Measurements from ENCODE around the gene MUC6. TPM values are rescaled to one million over a fixed set of nuclear protein-coding genes. Genes with fewer than 3 reads are reported as not detected.

The MUC6 gene
- total and polyA plus RNA-seq, 3 donors from 2014 or later = 0.16 to 1.5 (median 0.19) TPM

GRCh38 chr11:1052133-1053011 is 15.9 kb upstream of the MUC6 start:
- Histone ChIP-seq H3K27me3 (no peaks in the 10 kb centered on the region), H3K9me3 (no peaks in the 10 kb centered on the region), H3K36me3 (ENCODE audit: low read depth, missing control alignments) (no peaks in the 10 kb centered on the region), H3K4me3 (no peak overlapping the region), H3K4me1 (no peaks in the 10 kb centered on the region), H3K27ac (no peak overlapping the region)
- intact Hi-C loops (cut with DNase I; ENCODE audit: low total_unique reads) = no loop called here
- DNase-seq = no peak
- WGBS, 2 donors = 87 to 95% methylated on average over 4 to 24 of the region's 25 CpGs
- TF ChIP-seq, protein P1, sequence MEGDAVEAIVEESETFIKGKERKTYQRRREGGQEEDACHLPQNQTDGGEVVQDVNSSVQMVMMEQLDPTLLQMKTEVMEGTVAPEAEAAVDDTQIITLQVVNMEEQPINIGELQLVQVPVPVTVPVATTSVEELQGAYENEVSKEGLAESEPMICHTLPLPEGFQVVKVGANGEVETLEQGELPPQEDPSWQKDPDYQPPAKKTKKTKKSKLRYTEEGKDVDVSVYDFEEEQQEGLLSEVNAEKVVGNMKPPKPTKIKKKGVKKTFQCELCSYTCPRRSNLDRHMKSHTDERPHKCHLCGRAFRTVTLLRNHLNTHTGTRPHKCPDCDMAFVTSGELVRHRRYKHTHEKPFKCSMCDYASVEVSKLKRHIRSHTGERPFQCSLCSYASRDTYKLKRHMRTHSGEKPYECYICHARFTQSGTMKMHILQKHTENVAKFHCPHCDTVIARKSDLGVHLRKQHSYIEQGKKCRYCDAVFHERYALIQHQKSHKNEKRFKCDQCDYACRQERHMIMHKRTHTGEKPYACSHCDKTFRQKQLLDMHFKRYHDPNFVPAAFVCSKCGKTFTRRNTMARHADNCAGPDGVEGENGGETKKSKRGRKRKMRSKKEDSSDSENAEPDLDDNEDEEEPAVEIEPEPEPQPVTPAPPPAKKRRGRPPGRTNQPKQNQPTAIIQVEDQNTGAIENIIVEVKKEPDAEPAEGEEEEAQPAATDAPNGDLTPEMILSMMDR (IDR thresholded peaks at IDR 0.05) = no peak
- TF ChIP-seq POLR2A (IDR thresholded peaks at IDR 0.05) = no peak

DNA sequence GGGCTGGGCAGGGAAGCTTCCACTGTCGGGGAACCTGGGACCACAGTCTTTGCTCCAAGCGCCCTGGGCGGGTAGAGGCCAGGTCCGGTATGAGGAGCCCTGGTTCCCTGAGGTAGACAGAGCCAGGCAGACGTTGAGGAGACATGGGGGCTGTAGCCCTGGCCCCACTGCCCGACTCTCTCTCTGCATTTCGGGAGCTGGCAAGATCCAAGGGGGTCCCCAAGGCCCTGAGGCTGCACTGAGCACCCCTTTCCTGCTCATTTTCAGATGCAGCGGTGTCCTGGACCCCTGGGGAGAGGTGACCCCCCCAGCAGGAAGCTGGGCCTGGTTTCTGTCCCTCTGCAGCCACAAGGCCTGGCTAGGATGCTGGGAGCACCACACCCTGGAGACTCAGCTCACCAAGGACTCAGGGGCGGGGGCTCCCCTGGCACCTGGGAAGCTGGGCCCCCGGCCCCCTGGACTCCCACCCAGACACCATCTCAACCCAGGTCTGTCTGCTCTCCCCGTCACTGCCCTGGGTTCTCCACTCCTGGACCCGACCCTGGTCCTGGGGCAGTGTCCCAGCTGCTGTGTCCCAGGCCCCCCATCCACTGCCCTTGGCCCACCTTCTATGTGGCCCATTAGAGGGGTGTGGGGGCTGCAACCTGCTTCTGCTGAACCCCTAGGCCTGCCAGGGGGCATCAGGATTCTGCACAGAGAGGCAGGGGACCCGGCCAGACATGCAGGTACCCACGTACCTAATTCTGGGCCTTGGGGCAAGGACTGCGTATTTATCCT is 15.0 kb upstream of the MUC6 start:
- no peaks in the 10 kb centered on the region for H3K27me3 ChIP-seq
- no peak for DNase-seq
- WGBS, 2 donors = 68 to 82% methylated on average over 7 to 13 of the region's 15 CpGs

GRCh38 chr11:1050581-1051355 is 14.2 kb upstream of the MUC6 start:
- Histone ChIP-seq H3K27me3 (no peaks in the 10 kb centered on the region), H3K4me1 (no peaks in the 10 kb centered on the region), H3K9me3 (no peaks in the 10 kb centered on the region), H3K27ac (no peak overlapping the region), H3K4me3 (no peak overlapping the region), H3K36me3 (ENCODE audit: low read depth, missing control alignments) (no peaks in the 10 kb centered on the region)
- 53 to 60% methylated on average over 1 to 39 of the region's 39 CpGs for WGBS, 2 donors
- intact Hi-C loops (cut with DNase I; ENCODE audit: low total_unique reads) = no loop called here
- DNase-seq = peak; percentile 77
- no peak for TF ChIP-seq POLR2A (IDR thresholded peaks at IDR 0.05)
- TF ChIP-seq, protein P1 (IDR thresholded peaks at IDR 0.05) = peak; percentile 82 to 86 (median 86)

More for the DNA sequence above, 15.0 kb upstream of the MUC6 start:
- intact Hi-C loops (cut with DNase I; ENCODE audit: low total_unique reads) = no loop called here
- Histone ChIP-seq H3K4me1 (no peaks in the 10 kb centered on the region), H3K4me3 (no peak overlapping the region), H3K27ac (no peak overlapping the region), H3K9me3 (no peaks in the 10 kb centered on the region), H3K36me3 (ENCODE audit: low read depth, missing control alignments) (no peaks in the 10 kb centered on the region)
- TF ChIP-seq POLR2A (IDR thresholded peaks at IDR 0.05) = no peak
- TF ChIP-seq, protein P1 (IDR thresholded peaks at IDR 0.05) = no peak

DNA sequence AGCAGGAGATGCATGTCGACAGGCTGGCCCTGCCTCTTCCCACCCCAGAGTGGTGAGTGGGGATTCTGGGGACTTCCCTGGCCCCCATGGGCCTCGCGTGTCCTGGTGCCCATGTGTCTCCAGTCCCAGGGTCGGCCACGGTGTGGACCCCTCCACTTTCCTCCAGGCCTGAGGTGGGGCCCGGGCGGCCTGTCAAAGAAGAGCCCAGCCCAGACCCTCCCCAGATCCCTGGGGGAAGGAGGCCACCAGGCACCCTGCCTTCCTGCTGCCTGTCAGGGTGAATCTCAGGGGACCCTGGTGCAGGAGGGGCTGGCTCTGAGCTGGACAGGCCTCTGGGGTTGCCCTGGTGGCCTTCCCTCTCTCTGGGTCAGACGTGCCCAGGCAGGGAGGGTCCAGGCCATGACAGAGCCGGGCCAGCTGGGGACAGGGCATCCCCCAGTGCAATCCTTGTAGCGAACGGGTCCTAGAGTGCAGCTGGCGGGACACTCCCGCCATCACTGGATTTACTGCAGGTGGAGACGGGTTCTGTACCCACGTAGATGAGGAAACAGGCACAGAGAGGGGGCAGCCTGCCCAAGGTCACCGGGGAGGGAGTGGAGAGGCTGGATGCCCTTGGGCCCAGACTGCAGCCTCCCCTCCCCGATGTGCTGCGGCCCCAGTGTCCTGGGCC is 13.5 kb upstream of the MUC6 start:
- Histone ChIP-seq H3K27ac (no peak overlapping the region), H3K4me1 (no peaks in the 10 kb centered on the region), H3K36me3 (ENCODE audit: low read depth, missing control alignments) (no peaks in the 10 kb centered on the region), H3K27me3 (no peaks in the 10 kb centered on the region), H3K9me3 (no peaks in the 10 kb centered on the region), H3K4me3 (no peak overlapping the region)
- no peak for DNase-seq
- 54 to 68% methylated on average over 5 to 14 of the region's 18 CpGs for WGBS, 2 donors
- TF ChIP-seq, protein P1 (IDR thresholded peaks at IDR 0.05) = no peak
- no peak for TF ChIP-seq POLR2A (IDR thresholded peaks at IDR 0.05)
- intact Hi-C loops (cut with DNase I; ENCODE audit: low total_unique reads) = no loop called here

Measured in testis (tissue), 3 donors.